GM12872 (cell line): ENCODE results near the gene HEPHL1.

ENCODE experiments used
- TF ChIP-seq, protein P1 (sequence below): IDR thresholded peaks from 3 replicates; pipeline ENCODE4 v1.5.1; 2011; ENCODE audit warnings: low read depth, mild to moderate bottlenecking, low read length, moderate library complexity; ENCODE audit not compliant: insufficient read depth

HEPHL1 gene

GRCh38 chr11:94149431-94150017 lies 128.4 kb downstream of the HEPHL1 start:
- TF ChIP-seq, protein P1, sequence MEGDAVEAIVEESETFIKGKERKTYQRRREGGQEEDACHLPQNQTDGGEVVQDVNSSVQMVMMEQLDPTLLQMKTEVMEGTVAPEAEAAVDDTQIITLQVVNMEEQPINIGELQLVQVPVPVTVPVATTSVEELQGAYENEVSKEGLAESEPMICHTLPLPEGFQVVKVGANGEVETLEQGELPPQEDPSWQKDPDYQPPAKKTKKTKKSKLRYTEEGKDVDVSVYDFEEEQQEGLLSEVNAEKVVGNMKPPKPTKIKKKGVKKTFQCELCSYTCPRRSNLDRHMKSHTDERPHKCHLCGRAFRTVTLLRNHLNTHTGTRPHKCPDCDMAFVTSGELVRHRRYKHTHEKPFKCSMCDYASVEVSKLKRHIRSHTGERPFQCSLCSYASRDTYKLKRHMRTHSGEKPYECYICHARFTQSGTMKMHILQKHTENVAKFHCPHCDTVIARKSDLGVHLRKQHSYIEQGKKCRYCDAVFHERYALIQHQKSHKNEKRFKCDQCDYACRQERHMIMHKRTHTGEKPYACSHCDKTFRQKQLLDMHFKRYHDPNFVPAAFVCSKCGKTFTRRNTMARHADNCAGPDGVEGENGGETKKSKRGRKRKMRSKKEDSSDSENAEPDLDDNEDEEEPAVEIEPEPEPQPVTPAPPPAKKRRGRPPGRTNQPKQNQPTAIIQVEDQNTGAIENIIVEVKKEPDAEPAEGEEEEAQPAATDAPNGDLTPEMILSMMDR = no peak

- TF ChIP-seq, protein P1 = no peak
These were observed 128.9 kb downstream of the HEPHL1 start for GRCh38 chr11:94150056-94150455.

GRCh38 chr11:94150704-94151685 lies 129.8 kb downstream of the HEPHL1 start:
- TF ChIP-seq, protein P1 = no peak

DNA sequence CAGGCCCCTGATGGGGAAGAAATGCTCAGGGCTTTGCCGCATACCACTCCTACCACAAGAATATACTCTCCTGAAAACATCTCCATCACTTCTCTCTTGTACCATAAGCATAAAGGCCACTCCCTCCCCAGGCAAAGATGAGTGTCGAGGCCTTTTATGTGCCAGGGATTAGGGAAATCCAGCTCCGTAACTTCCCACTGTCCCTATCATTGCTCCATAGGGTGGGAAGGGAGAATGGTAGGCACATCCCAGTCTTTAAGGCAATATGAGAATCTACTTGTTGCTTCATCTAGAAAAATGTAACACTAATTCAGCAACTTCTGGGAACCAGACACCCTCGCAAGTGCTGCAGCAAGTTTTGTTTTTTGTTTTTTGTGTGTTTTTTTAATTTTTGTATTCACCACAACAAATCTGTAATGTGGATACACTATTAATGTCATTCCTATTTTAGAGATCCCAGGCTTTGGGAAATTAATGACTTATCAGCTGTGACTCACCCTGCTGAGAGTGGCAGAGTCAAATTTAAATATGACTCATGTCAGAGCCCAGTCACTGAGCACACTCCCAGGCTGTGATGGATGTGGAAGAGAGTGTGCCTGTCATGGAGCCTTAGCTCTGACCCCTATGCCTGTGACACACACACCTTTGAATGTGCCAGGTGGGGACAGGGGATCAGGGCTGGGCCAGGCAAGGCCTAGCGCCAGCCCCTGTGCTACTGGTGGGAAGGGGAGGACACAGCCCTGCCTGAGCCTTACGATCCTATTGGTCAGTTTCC lies 130.9 kb downstream of the HEPHL1 start:
- TF ChIP-seq, protein P1 = no peak

GRCh38 chr11:94152678-94153065 lies 131.5 kb downstream of the HEPHL1 start:
- TF ChIP-seq, protein P1 = no peak

GRCh38 chr11:94153320-94153719 lies 132.2 kb downstream of the HEPHL1 start:
- TF ChIP-seq, protein P1 = no peak
